Nephron progenitor cell (in vitro differentiated cells): ENCODE results near the gene PRKCA.
A peak's percentile ranks its signal among the peaks of the same experiment; 100 is the strongest.

Source experiments
- DNase-seq: peaks from one replicate; pipeline ENCODE4 v3.0.0; 2021
- H3K27ac Mint-ChIP-seq: 2 replicates; pipeline ENCODE4 v1.8.0; 2021; ENCODE audit warnings: mild to moderate bottlenecking, moderate library complexity, mixed read lengths
- H3K27me3 Mint-ChIP-seq: 2 replicates; pipeline ENCODE4 v1.8.0; 2021; ENCODE audit warnings: mild to moderate bottlenecking, low read depth, mixed read lengths; ENCODE audit not compliant: poor library complexity
- H3K36me3 Mint-ChIP-seq: 2 replicates; pipeline ENCODE4 v1.8.0; 2021; ENCODE audit warnings: low read depth, mixed read lengths
- H3K4me1 Mint-ChIP-seq: 2 replicates; pipeline ENCODE4 v1.8.0; 2021; ENCODE audit warnings: mixed read lengths
- H3K4me3 Mint-ChIP-seq: 2 replicates; pipeline ENCODE4 v1.8.0; 2021; ENCODE audit warnings: mild to moderate bottlenecking, moderate library complexity, mixed read lengths
- H3K9me3 Mint-ChIP-seq: 2 replicates; pipeline ENCODE4 v1.8.0; 2021; ENCODE audit warnings: mild to moderate bottlenecking, moderate library complexity, mixed read lengths
- CTCF ChIP-seq: fragments of 200-600 bp; sonication (generic); IDR thresholded peaks from 2 replicates; pipeline ENCODE4 v1.5.0; 2021; ENCODE audit warnings: antibody characterized with exemption

PRKCA gene

GRCh38 chr17:66673668-66674276 is 371.4 kb downstream of the PRKCA start:
- peaks cover 5% of the 10 kb centered on the region for H3K36me3 Mint-ChIP-seq

GRCh38 chr17:66675273-66675990 is 373.0 kb downstream of the PRKCA start:
- no peak overlapping the region for H3K4me3 Mint-ChIP-seq
- H3K27ac Mint-ChIP-seq: peak overlapping the region; percentile 92
- peak; percentile 11 for DNase-seq
- H3K4me1 Mint-ChIP-seq: peaks cover 35% of the 10 kb centered on the region
- no peak for TF ChIP-seq CTCF
- peaks cover 5% of the 10 kb centered on the region for H3K36me3 Mint-ChIP-seq
- no peaks in the 10 kb centered on the region for H3K27me3 Mint-ChIP-seq
- H3K9me3 Mint-ChIP-seq: peaks cover 13% of the 10 kb centered on the region

More at GRCh38 chr17:66673668-66674276, 371.4 kb downstream of the PRKCA start:
- peak; percentile 68 for TF ChIP-seq CTCF
- Mint-ChIP-seq H3K4me1 (peaks cover 30% of the 10 kb centered on the region), H3K27me3 (no peaks in the 10 kb centered on the region), H3K27ac (no peak overlapping the region), H3K4me3 (no peak overlapping the region), H3K9me3 (peaks cover 14% of the 10 kb centered on the region)
- peak; percentile 52 for DNase-seq

GRCh38 chr17:66675991-66676371 is 373.6 kb downstream of the PRKCA start:
- no peak for TF ChIP-seq CTCF
- Mint-ChIP-seq H3K4me3 (no peak overlapping the region), H3K27me3 (no peaks in the 10 kb centered on the region), H3K4me1 (peaks cover 40% of the 10 kb centered on the region), H3K27ac (peak overlapping the region; percentile 92), H3K36me3 (peaks cover 5% of the 10 kb centered on the region), H3K9me3 (peaks cover 13% of the 10 kb centered on the region)
- no peak for DNase-seq

- Mint-ChIP-seq H3K4me1 (peaks cover 45% of the 10 kb centered on the region), H3K36me3 (peaks cover 5% of the 10 kb centered on the region), H3K4me3 (no peak overlapping the region), H3K9me3 (peaks cover 13% of the 10 kb centered on the region), H3K27ac (peak overlapping the region; percentile 92), H3K27me3 (no peaks in the 10 kb centered on the region)
- no peak for DNase-seq
- TF ChIP-seq CTCF: no peak
Measured at GRCh38 chr17:66676421-66676820, 374.0 kb downstream of the PRKCA start.

- Mint-ChIP-seq H3K27me3 (no peaks in the 10 kb centered on the region), H3K9me3 (peaks cover 13% of the 10 kb centered on the region), H3K4me3 (no peak overlapping the region), H3K36me3 (peaks cover 5% of the 10 kb centered on the region), H3K4me1 (peaks cover 49% of the 10 kb centered on the region), H3K27ac (no peak overlapping the region)
- TF ChIP-seq CTCF: no peak
- DNase-seq: no peak
Measured at GRCh38 chr17:66677201-66677981, 375.0 kb downstream of the PRKCA start.
